BLaER1 (cell line): ENCODE data around the gene RGS12.

Experiments used
- H3K27ac ChIP-seq: shearing (Covaris generic); formaldehyde crosslinking; 2 replicates; pipeline ENCODE4 v1.8.1; 2022
- H3K27me3 ChIP-seq: shearing (Covaris generic); formaldehyde crosslinking; 2 replicates; pipeline ENCODE4 v1.8.1; 2022
- H3K36me3 ChIP-seq: shearing (Covaris generic); formaldehyde crosslinking; 2 replicates; pipeline ENCODE4 v1.8.1; 2022
- H3K4me1 ChIP-seq: shearing (Covaris generic); formaldehyde crosslinking; 2 replicates; pipeline ENCODE4 v1.8.1; 2022
- H3K4me2 ChIP-seq: shearing (Covaris generic); formaldehyde crosslinking; 2 replicates; pipeline ENCODE4 v1.8.1; 2022
- H3K4me3 ChIP-seq: shearing (Covaris generic); formaldehyde crosslinking; 2 replicates; pipeline ENCODE4 v1.8.1; 2022
- H3K9ac ChIP-seq: shearing (Covaris generic); formaldehyde crosslinking; 2 replicates; pipeline ENCODE4 v1.8.1; 2022
- H3K9me3 ChIP-seq: shearing (Covaris generic); formaldehyde crosslinking; 2 replicates; pipeline ENCODE4 v1.8.1; 2022
- H4K20me1 ChIP-seq: shearing (Covaris generic); formaldehyde crosslinking; 2 replicates; pipeline ENCODE4 v1.8.1; 2022
- Cebpa-rat ChIP-seq: shearing (Covaris generic); IDR thresholded peaks from 2 replicates; pipeline ENCODE4 v1.8.1; 2022

RGS12 gene

GRCh38 chr4:3315566-3315965 lies 22.7 kb downstream of the RGS12 start:
- H3K9me3 ChIP-seq, result no peaks in the 10 kb centered on the region
- no peak overlapping the region for H3K27ac ChIP-seq
- H3K4me3 ChIP-seq, result no peak overlapping the region
- H3K9ac ChIP-seq, result no peak overlapping the region
- no peaks in the 10 kb centered on the region for H3K27me3 ChIP-seq
- peaks cover 76% of the 10 kb centered on the region for H3K4me1 ChIP-seq
- no peak overlapping the region for H3K4me2 ChIP-seq
- H3K36me3 ChIP-seq, result peaks cover 96% of the 10 kb centered on the region
- TF ChIP-seq Cebpa-rat, result no peak
- peaks cover 97% of the 10 kb centered on the region for H4K20me1 ChIP-seq

GRCh38 chr4:3316146-3316545 lies 23.3 kb downstream of the RGS12 start:
- no peak overlapping the region for H3K27ac ChIP-seq
- H3K27me3 ChIP-seq, result no peaks in the 10 kb centered on the region
- TF ChIP-seq Cebpa-rat, result no peak
- H3K4me2 ChIP-seq, result no peak overlapping the region
- peaks cover 76% of the 10 kb centered on the region for H3K4me1 ChIP-seq
- no peak overlapping the region for H3K9ac ChIP-seq
- H4K20me1 ChIP-seq, result peaks cover 97% of the 10 kb centered on the region
- no peak overlapping the region for H3K4me3 ChIP-seq
- peaks cover 96% of the 10 kb centered on the region for H3K36me3 ChIP-seq
- H3K9me3 ChIP-seq, result no peaks in the 10 kb centered on the region

DNA sequence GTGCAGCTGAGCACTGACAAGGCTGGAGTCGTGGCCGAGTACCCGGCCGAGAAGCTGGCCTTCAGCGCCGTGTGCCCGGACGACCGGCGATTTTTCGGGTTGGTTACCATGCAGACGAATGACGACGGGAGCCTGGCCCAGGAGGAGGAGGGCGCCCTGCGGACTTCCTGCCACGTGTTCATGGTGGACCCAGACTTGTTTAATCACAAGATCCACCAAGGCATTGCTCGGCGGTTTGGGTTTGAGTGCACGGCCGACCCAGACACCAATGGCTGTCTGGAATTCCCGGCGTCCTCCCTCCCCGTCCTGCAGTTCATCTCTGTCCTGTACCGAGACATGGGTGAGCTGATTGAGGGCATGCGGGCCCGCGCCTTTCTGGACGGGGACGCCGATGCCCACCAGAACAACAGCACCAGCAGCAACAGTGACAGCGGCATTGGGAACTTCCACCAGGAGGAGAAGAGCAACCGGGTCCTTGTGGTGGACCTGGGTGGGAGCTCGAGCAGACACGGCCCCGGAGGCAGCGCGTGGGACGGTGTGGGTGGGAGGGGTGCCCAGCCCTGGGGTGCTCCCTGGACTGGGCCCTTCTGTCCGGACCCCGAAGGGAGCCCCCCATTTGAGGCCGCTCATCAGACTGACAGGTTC lies 24.3 kb downstream of the RGS12 start:
- Histone ChIP-seq H3K9ac (no peak overlapping the region), H3K4me2 (0 out of 2 replicates have a peak overlapping the region, but pooled peaks have one; percentile 45), H3K4me3 (no peak overlapping the region), H3K9me3 (no peaks in the 10 kb centered on the region), H3K36me3 (peaks cover 96% of the 10 kb centered on the region), H3K27me3 (no peaks in the 10 kb centered on the region), H4K20me1 (peaks cover 97% of the 10 kb centered on the region), H3K4me1 (peaks cover 76% of the 10 kb centered on the region), H3K27ac (peak overlapping the region; percentile 71; the same call in 1 of the 2 replicates)
- TF ChIP-seq Cebpa-rat, result no peak

GRCh38 chr4:3317656-3318211 lies 24.9 kb downstream of the RGS12 start:
- TF ChIP-seq Cebpa-rat, result no peak
- no peak overlapping the region for H3K4me3 ChIP-seq
- no peaks in the 10 kb centered on the region for H3K9me3 ChIP-seq
- H4K20me1 ChIP-seq, result peaks cover 97% of the 10 kb centered on the region
- peak overlapping the region; percentile 71 for H3K27ac ChIP-seq
- H3K9ac ChIP-seq, result peak overlapping the region; percentile 53; the same call in 1 of the 2 replicates
- H3K27me3 ChIP-seq, result no peaks in the 10 kb centered on the region
- peaks cover 96% of the 10 kb centered on the region for H3K36me3 ChIP-seq
- peak overlapping the region; percentile 45; the same call in 1 of the 2 replicates for H3K4me2 ChIP-seq
- peaks cover 74% of the 10 kb centered on the region for H3K4me1 ChIP-seq

DNA sequence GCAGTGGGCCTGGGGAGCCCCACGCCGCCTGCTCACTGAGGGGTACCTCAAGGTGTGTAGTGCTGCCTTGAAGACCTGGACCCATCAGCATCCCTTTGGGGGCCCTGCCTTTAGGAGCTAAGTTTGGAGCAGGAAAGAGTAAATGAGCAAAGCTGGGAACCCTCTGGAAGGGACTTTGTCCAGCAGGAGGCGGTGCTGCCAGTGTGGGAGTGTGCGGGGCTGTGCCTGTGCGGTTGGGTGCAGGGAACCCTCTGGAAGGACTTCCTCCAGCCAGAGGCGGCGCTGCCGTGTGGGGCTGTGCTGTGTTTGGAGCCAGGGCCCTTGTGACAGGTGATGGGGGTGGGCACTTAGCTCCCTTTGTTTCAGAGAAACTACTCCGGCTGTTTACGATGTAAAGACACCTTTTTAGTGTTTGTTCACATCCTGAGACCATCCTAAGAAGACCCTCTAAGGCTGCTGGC lies 25.8 kb downstream of the RGS12 start:
- no peak for TF ChIP-seq Cebpa-rat
- H3K9me3 ChIP-seq, result peaks cover 4% of the 10 kb centered on the region; the same call in 1 of the 2 replicates
- H3K4me2 ChIP-seq, result peak overlapping the region; percentile 45; the same call in 1 of the 2 replicates
- H3K27me3 ChIP-seq, result no peaks in the 10 kb centered on the region
- H4K20me1 ChIP-seq, result peaks cover 97% of the 10 kb centered on the region
- peak overlapping the region; percentile 53; the same call in 1 of the 2 replicates for H3K9ac ChIP-seq
- no peak overlapping the region for H3K4me3 ChIP-seq
- peaks cover 96% of the 10 kb centered on the region for H3K36me3 ChIP-seq
- peak overlapping the region; percentile 71 for H3K27ac ChIP-seq
- peaks cover 69% of the 10 kb centered on the region for H3K4me1 ChIP-seq

GRCh38 chr4:3320361-3321023 lies 27.7 kb downstream of the RGS12 start:
- TF ChIP-seq Cebpa-rat, result no peak
- peaks cover 65% of the 10 kb centered on the region for H3K4me1 ChIP-seq
- peak overlapping the region; percentile 25 for H3K4me2 ChIP-seq
- H3K9ac ChIP-seq, result 0 out of 2 replicates have a peak overlapping the region, but pooled peaks have one; percentile 42
- H3K4me3 ChIP-seq, result no peak overlapping the region
- H3K27ac ChIP-seq, result peak overlapping the region; percentile 71
- peaks cover 19% of the 10 kb centered on the region for H3K9me3 ChIP-seq
- H4K20me1 ChIP-seq, result peaks cover 100% of the 10 kb centered on the region
- no peaks in the 10 kb centered on the region for H3K27me3 ChIP-seq
- peaks cover 100% of the 10 kb centered on the region for H3K36me3 ChIP-seq

GRCh38 chr4:3321295-3321889 lies 28.6 kb downstream of the RGS12 start:
- H3K36me3 ChIP-seq, result peaks cover 99% of the 10 kb centered on the region
- H3K27me3 ChIP-seq, result no peaks in the 10 kb centered on the region
- no peak for TF ChIP-seq Cebpa-rat
- peaks cover 74% of the 10 kb centered on the region for H3K4me1 ChIP-seq
- H3K4me2 ChIP-seq, result 0 out of 2 replicates have a peak overlapping the region, but pooled peaks have one; percentile 1
- H4K20me1 ChIP-seq, result peaks cover 98% of the 10 kb centered on the region
- no peak overlapping the region for H3K4me3 ChIP-seq
- H3K27ac ChIP-seq, result 0 out of 2 replicates have a peak overlapping the region, but pooled peaks have one; percentile 71
- H3K9me3 ChIP-seq, result peaks cover 21% of the 10 kb centered on the region
- H3K9ac ChIP-seq, result no peak overlapping the region

DNA sequence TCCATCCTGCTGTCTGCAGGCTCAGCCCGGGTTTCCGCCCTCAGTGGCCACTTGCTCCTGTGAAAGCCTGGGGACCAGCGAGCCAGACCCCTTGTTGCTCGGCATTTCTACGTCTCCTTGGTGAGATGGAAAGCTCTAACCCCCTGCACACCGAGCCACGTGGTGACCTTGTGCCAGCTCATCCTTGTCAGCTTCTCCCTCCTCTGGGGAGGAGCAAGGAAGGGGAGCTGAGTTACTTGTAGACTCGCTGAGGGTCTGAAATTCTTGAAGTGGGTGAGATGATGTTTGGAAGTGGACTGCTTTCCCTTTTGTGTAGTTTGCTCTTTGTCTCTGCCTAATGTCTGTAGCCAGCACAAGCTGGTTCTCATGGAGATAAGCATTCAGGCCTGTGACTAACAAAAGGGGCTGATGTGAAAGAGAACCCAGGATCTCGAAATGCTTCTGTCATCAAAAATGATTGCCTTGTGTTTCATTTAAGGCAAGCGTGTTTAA lies 29.3 kb downstream of the RGS12 start:
- no peak overlapping the region for H3K9ac ChIP-seq
- peaks cover 21% of the 10 kb centered on the region for H3K9me3 ChIP-seq
- 0 out of 2 replicates have a peak overlapping the region, but pooled peaks have one; percentile 1 for H3K4me2 ChIP-seq
- H4K20me1 ChIP-seq, result peaks cover 98% of the 10 kb centered on the region
- TF ChIP-seq Cebpa-rat, result no peak
- peaks cover 72% of the 10 kb centered on the region for H3K4me1 ChIP-seq
- peaks cover 96% of the 10 kb centered on the region for H3K36me3 ChIP-seq
- H3K27me3 ChIP-seq, result no peaks in the 10 kb centered on the region
- no peak overlapping the region for H3K4me3 ChIP-seq
- 0 out of 2 replicates have a peak overlapping the region, but pooled peaks have one; percentile 2 for H3K27ac ChIP-seq

GRCh38 chr4:3323071-3323481 lies 30.3 kb downstream of the RGS12 start:
- Histone ChIP-seq H3K27ac (no peak overlapping the region), H3K4me1 (peaks cover 63% of the 10 kb centered on the region), H3K9me3 (peaks cover 21% of the 10 kb centered on the region), H3K27me3 (no peaks in the 10 kb centered on the region), H3K4me3 (no peak overlapping the region), H4K20me1 (peaks cover 98% of the 10 kb centered on the region), H3K4me2 (no peak overlapping the region), H3K36me3 (peaks cover 96% of the 10 kb centered on the region), H3K9ac (no peak overlapping the region)
- TF ChIP-seq Cebpa-rat, result no peak
